Measurements from ENCODE around the gene MYO1D.

MYO1D gene

GRCh38 chr17:32910769-32911168, 33.8 kb upstream of the MYO1D start:
- no peak for DNase-seq (ENCODE audit: low read depth, low spot score)
- no peak overlapping the region for H3K4me3 ChIP-seq (ENCODE audit: low read depth, low read length)
- no peak for TF ChIP-seq CTCF (IDR thresholded peaks at IDR 0.05; ENCODE audit: low read depth, low read length)
- in situ Hi-C loops (cut with HindIII; ENCODE audit: low sequenced_read_pairs) = no loop called here

- in situ Hi-C loops (cut with HindIII; ENCODE audit: low sequenced_read_pairs) = no loop called here
- no peak overlapping the region for H3K4me3 ChIP-seq (ENCODE audit: low read depth, low read length)
- DNase-seq (ENCODE audit: low read depth, low spot score) = peak; percentile 82
- TF ChIP-seq CTCF (IDR thresholded peaks at IDR 0.05; ENCODE audit: low read depth, low read length) = peak; percentile 86
Observed at GRCh38 chr17:32909787-32910369, 33.0 kb upstream of the MYO1D start.

- no peak for DNase-seq (ENCODE audit: low read depth, low spot score)
- H3K4me3 ChIP-seq (ENCODE audit: low read depth, low read length) = no peak overlapping the region
- in situ Hi-C loops (cut with HindIII; ENCODE audit: low sequenced_read_pairs) = no loop called here
- TF ChIP-seq CTCF (IDR thresholded peaks at IDR 0.05; ENCODE audit: low read depth, low read length) = no peak
Observed at GRCh38 chr17:32907583-32907982, 30.7 kb upstream of the MYO1D start.

GRCh38 chr17:32904891-32905290, 28.0 kb upstream of the MYO1D start:
- DNase-seq (ENCODE audit: low read depth, low spot score) = no peak
- in situ Hi-C loops (cut with HindIII; ENCODE audit: low sequenced_read_pairs) = no loop called here
- H3K4me3 ChIP-seq (ENCODE audit: low read depth, low read length) = no peak overlapping the region
- no peak for TF ChIP-seq CTCF (IDR thresholded peaks at IDR 0.05; ENCODE audit: low read depth, low read length)

- H3K4me3 ChIP-seq (ENCODE audit: low read depth, low read length) = no peak overlapping the region
- no peak for TF ChIP-seq CTCF (IDR thresholded peaks at IDR 0.05; ENCODE audit: low read depth, low read length)
- in situ Hi-C loops (cut with HindIII; ENCODE audit: low sequenced_read_pairs) = no loop called here
- DNase-seq (ENCODE audit: low read depth, low spot score) = no peak
Observed at GRCh38 chr17:32903774-32904673, 27.1 kb upstream of the MYO1D start.

- no peak overlapping the region for H3K4me3 ChIP-seq (ENCODE audit: low read depth, low read length)
- in situ Hi-C loops (cut with HindIII; ENCODE audit: low sequenced_read_pairs) = no loop called here
- DNase-seq (ENCODE audit: low read depth, low spot score) = no peak
- TF ChIP-seq CTCF (IDR thresholded peaks at IDR 0.05; ENCODE audit: low read depth, low read length) = no peak
Observed at GRCh38 chr17:32901743-32902142, 24.8 kb upstream of the MYO1D start.

All from astrocyte of the spinal cord (primary cell).